Neural crest cell (in vitro differentiated cells): Measurements from ENCODE around the gene ITGAX. TPM values are rescaled to one million over a fixed set of nuclear protein-coding genes. Genes with fewer than 3 reads are reported as not detected.

Experiments used
- DNase-seq: peaks from one replicate; pipeline ENCODE4 v3.0.0; 2021; ENCODE audit warnings: low read depth, mixed read lengths, low spot score
- H3K27ac Mint-ChIP-seq: one replicate; pipeline ENCODE4 v1.8.0; 2021; ENCODE audit warnings: mild to moderate bottlenecking, mixed read lengths; ENCODE audit not compliant: unreplicated experiment
- H3K27me3 Mint-ChIP-seq: 2 replicates; pipeline ENCODE4 v1.8.0; 2021; ENCODE audit warnings: low read depth, mild to moderate bottlenecking, mixed read lengths
- H3K36me3 Mint-ChIP-seq: 2 replicates; pipeline ENCODE4 v1.8.0; 2021; ENCODE audit warnings: low read depth, mild to moderate bottlenecking, mixed read lengths
- H3K4me1 Mint-ChIP-seq: 2 replicates; pipeline ENCODE4 v1.8.0; 2021; ENCODE audit warnings: mixed read lengths
- H3K4me3 Mint-ChIP-seq: one replicate; pipeline ENCODE4 v1.8.0; 2021; ENCODE audit warnings: mild to moderate bottlenecking, mixed read lengths
- H3K9me3 Mint-ChIP-seq: 2 replicates; pipeline ENCODE4 v1.8.0; 2021; ENCODE audit warnings: mixed read lengths
- total RNA-seq: library from RNA; stranded (reverse); gene quantifications from 2 replicates; pipeline ENCODE4 v1.2.1, GENCODE V29; 2021
- TF ChIP-seq, protein P1 (sequence below): fragments of 200-600 bp; sonication (generic); conservative IDR thresholded peaks from 2 replicates; pipeline ENCODE4 v1.5.0; 2021; ENCODE audit warnings: antibody characterized with exemption, mild to moderate bottlenecking

ITGAX gene
- total RNA-seq, 1 donor from 2014 or later = not detected

GRCh38 chr16:31344712-31345111, 10.3 kb upstream of the ITGAX start:
- no peaks in the 10 kb centered on the region for H3K36me3 Mint-ChIP-seq
- no peak overlapping the region for H3K4me3 Mint-ChIP-seq
- H3K4me1 Mint-ChIP-seq = peaks cover 6% of the 10 kb centered on the region
- DNase-seq = no peak
- TF ChIP-seq, protein P1, sequence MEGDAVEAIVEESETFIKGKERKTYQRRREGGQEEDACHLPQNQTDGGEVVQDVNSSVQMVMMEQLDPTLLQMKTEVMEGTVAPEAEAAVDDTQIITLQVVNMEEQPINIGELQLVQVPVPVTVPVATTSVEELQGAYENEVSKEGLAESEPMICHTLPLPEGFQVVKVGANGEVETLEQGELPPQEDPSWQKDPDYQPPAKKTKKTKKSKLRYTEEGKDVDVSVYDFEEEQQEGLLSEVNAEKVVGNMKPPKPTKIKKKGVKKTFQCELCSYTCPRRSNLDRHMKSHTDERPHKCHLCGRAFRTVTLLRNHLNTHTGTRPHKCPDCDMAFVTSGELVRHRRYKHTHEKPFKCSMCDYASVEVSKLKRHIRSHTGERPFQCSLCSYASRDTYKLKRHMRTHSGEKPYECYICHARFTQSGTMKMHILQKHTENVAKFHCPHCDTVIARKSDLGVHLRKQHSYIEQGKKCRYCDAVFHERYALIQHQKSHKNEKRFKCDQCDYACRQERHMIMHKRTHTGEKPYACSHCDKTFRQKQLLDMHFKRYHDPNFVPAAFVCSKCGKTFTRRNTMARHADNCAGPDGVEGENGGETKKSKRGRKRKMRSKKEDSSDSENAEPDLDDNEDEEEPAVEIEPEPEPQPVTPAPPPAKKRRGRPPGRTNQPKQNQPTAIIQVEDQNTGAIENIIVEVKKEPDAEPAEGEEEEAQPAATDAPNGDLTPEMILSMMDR = no peak
- H3K27me3 Mint-ChIP-seq = peaks cover 19% of the 10 kb centered on the region
- H3K27ac Mint-ChIP-seq = no peak overlapping the region
- H3K9me3 Mint-ChIP-seq = no peaks in the 10 kb centered on the region

- no peak for DNase-seq
- Mint-ChIP-seq H3K27me3 (peaks cover 17% of the 10 kb centered on the region), H3K9me3 (no peaks in the 10 kb centered on the region), H3K4me1 (peaks cover 6% of the 10 kb centered on the region), H3K36me3 (no peaks in the 10 kb centered on the region), H3K27ac (no peak overlapping the region), H3K4me3 (no peak overlapping the region)
- TF ChIP-seq, protein P1 = no peak
These were observed 7.5 kb upstream of the ITGAX start for GRCh38 chr16:31347445-31347844.

- TF ChIP-seq, protein P1 = no peak
- Mint-ChIP-seq H3K27me3 (peaks cover 21% of the 10 kb centered on the region), H3K4me1 (peaks cover 6% of the 10 kb centered on the region), H3K4me3 (no peak overlapping the region), H3K9me3 (no peaks in the 10 kb centered on the region), H3K27ac (no peak overlapping the region), H3K36me3 (no peaks in the 10 kb centered on the region)
- no peak for DNase-seq
These were observed 6.4 kb upstream of the ITGAX start for GRCh38 chr16:31348579-31348978.

DNA sequence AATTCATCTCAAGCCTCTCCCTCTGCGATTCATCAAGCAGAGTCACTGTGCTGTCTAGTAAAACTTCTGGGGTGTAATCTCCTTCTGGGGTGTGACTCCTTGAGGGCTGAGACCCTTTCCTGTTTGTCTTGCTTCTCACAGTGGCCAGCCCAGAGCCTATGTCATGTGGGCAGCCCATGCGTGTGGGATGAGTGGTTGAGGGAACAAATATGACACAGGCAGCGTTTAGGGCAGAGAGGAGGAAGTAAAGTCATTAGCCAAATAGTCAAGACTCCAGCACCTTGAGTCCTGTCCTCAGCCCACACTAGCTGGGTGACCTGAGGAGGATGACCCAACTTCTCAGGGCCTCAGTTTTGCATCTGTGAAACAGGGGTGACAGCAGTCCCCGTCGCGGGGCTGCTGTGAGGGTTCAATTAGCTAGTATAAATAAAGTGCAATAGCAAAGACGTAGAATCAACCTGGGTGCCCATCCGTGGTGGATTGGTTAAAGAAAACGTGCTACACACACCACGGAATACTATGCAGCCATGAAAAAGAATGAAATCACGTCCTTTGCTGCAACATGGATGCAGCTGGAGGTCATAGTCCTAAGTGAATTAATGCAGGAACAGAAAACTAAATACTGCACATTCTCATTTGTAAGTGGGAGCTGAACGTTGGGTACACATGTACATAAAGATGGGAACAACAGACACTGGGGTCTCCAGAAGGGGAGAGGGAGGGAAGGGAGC, 4.5 kb upstream of the ITGAX start:
- Mint-ChIP-seq H3K27me3 (peaks cover 19% of the 10 kb centered on the region), H3K9me3 (no peaks in the 10 kb centered on the region), H3K27ac (no peak overlapping the region), H3K4me3 (no peak overlapping the region), H3K36me3 (no peaks in the 10 kb centered on the region), H3K4me1 (no peaks in the 10 kb centered on the region)
- no peak for DNase-seq
- TF ChIP-seq, protein P1 = no peak

DNA sequence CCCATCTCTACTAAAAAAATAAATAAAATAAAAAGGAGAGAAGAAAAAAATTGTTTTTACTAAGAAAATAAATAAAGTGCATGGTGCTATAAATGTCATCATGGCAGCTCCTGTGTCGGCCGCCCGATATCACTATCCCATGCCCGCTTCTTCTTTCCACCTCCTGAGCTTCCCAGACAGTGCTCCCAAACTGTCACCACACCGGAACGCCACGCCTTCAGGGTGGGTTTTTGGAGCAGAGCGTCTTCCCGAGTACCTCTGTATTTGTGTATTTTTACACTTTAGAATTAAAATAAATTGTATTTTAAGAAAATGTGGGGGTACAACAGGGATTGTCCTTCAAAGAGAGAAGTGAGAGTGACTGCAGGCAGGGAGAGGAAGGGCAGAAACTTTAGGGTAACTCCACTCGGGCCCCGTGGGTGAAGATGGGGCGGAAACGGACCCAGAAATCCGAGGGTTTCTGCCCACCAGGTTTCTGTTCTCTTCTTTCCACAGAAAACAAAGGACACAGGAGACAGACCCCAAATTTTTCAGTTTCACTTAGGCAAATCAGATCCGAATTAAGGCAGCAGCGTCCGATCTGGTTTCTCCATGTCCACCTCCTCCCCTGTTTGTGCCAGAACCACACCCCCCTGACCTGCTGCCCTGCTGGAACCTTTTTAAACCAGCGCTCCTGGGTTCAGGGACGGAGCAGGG, 3.6 kb upstream of the ITGAX start:
- no peak overlapping the region for H3K4me3 Mint-ChIP-seq
- DNase-seq = no peak
- H3K9me3 Mint-ChIP-seq = no peaks in the 10 kb centered on the region
- H3K4me1 Mint-ChIP-seq = no peaks in the 10 kb centered on the region
- H3K27me3 Mint-ChIP-seq = peaks cover 16% of the 10 kb centered on the region
- H3K27ac Mint-ChIP-seq = no peak overlapping the region
- no peaks in the 10 kb centered on the region for H3K36me3 Mint-ChIP-seq
- TF ChIP-seq, protein P1 = no peak
